ENCODE data around the gene CPNE5. TPM values are rescaled to one million over a fixed set of nuclear protein-coding genes. Genes with fewer than 3 reads are reported as not detected.

Gene CPNE5
- total and polyA plus RNA-seq, 2 of the 4 experiments (the other 2 are of a cell fraction) = 0.07 TPM; not detected in 1

GRCh38 chr6:36794713-36795065 is 44.6 kb downstream of the CPNE5 start:
- H3K4me3 ChIP-seq (ENCODE audit: insufficient read depth, low read depth, low read length) = no peak overlapping the region
- H4K20me1 ChIP-seq (ENCODE audit: insufficient read depth, low read length) = no peaks in the 10 kb centered on the region
- no peak overlapping the region for H3K23ac ChIP-seq (ENCODE audit: low read depth, low read length)
- in situ Hi-C loops (cut with MboI; ENCODE audit: low sequenced_read_pairs) = no loop called here
- POLR2A ChIA-PET (ENCODE audit: unreplicated experiment) = no interaction called here
- H2AFZ ChIP-seq (replicated peaks; ENCODE audit: low read length, poor library complexity) = no peak overlapping the region
- 70% methylated on average over 2 of the region's 5 CpGs; no CpG with 5 or more reads in 1 of the 2 experiments for WGBS, 2 experiments (ENCODE audit: extremely low coverage in 2 of 2, insufficient read length in 1 of 2)
- no peaks in the 10 kb centered on the region for H3K36me3 ChIP-seq (ENCODE audit: control insufficient read depth, insufficient read depth, low read length)
- no peak overlapping the region for H4K91ac ChIP-seq (ENCODE audit: insufficient read depth, low read depth, low read length)
- no peak overlapping the region for H4K8ac ChIP-seq (ENCODE audit: low read depth in 2 of 2, low read length in 2 of 2)
- H2AK5ac ChIP-seq (ENCODE audit: low read depth, low read length) = no peak overlapping the region
- H2BK15ac ChIP-seq (ENCODE audit: low read depth, low read length) = no peak overlapping the region
- peaks cover 55% of the 10 kb centered on the region for H3K27me3 ChIP-seq (ENCODE audit: control insufficient read depth, insufficient read depth, low read length)
- no peaks in the 10 kb centered on the region for H3K9me3 ChIP-seq (ENCODE audit: control insufficient read depth, insufficient read depth, low read length)
- no peak overlapping the region for H3K4ac ChIP-seq (ENCODE audit: low read depth, low read length)
- BruUV-seq (replicated peaks) = no TSS peak
- H3K4me1 ChIP-seq (ENCODE audit: control insufficient read depth, insufficient read depth, low read length) = no peaks in the 10 kb centered on the region
- TF ChIP-seq CEBPB (IDR thresholded peaks at IDR 0.05; ENCODE audit: low read depth, low read length) = no peak
- no peak for TF ChIP-seq RAD21 (IDR thresholded peaks at IDR 0.05; ENCODE audit: low read length)
- TF ChIP-seq NFE2L2 (IDR thresholded peaks at IDR 0.05; ENCODE audit: low read depth, low read length) = no peak
- no peak for TF ChIP-seq POLR2A (IDR thresholded peaks at IDR 0.05; ENCODE audit: low read depth, low read length)
- no peak for TF ChIP-seq SMC3 (IDR thresholded peaks at IDR 0.05; ENCODE audit: low read depth, low read length)
- TF ChIP-seq MAFK (IDR thresholded peaks at IDR 0.05; ENCODE audit: low read depth, low read length) = no peak
- no peak for TF ChIP-seq MXI1 (IDR thresholded peaks at IDR 0.05; ENCODE audit: borderline replicate concordance, low read depth, low read length)
- no peak for TF ChIP-seq RFX5 (IDR thresholded peaks at IDR 0.05; ENCODE audit: low read depth, low read length)
- no peak for TF ChIP-seq ELK1 (IDR thresholded peaks at IDR 0.05; ENCODE audit: borderline replicate concordance, low read depth, low read length)
- no peak for TF ChIP-seq FOS (IDR thresholded peaks at IDR 0.05; ENCODE audit: low read depth, low read length)
- no peak for TF ChIP-seq CTCF (conservative IDR thresholded peaks at IDR 0.05; ENCODE audit: low read depth, low read length)
- TF ChIP-seq USF2 (IDR thresholded peaks at IDR 0.05; ENCODE audit: low read depth, low read length) = no peak
- TF ChIP-seq BHLHE40 (IDR thresholded peaks at IDR 0.05; ENCODE audit: low read depth, low read length) = no peak
- no peak for TF ChIP-seq RCOR1 (IDR thresholded peaks at IDR 0.05; ENCODE audit: insufficient replicate concordance, low read length)
- TF ChIP-seq CHD1 (IDR thresholded peaks at IDR 0.05; ENCODE audit: low read depth, low read length) = no peak
- dilution Hi-C loops (cut with HindIII; ENCODE audit: low sequenced_read_pairs, unreplicated experiment) = no loop called here
- H3K4me2 ChIP-seq (ENCODE audit: low read depth, low read length) = no peak overlapping the region
- H2BK5ac ChIP-seq (ENCODE audit: low read depth, low read length, poor library complexity, severe bottlenecking) = no peak overlapping the region
- ATAC-seq (ENCODE audit: low read depth) (no peak), DNase-seq (no peak)
- no peak overlapping the region for H2BK120ac ChIP-seq (ENCODE audit: low read depth, low read length)
- no peak overlapping the region for H4K5ac ChIP-seq (ENCODE audit: low read depth, low read length)
- H2AK9ac ChIP-seq (replicated peaks; ENCODE audit: low read depth, low read length, poor library complexity) = peak overlapping the region; percentile 23
- H3K14ac ChIP-seq (replicated peaks; ENCODE audit: low read depth, low read length) = no peak overlapping the region
- no peak overlapping the region for H3K27ac ChIP-seq (ENCODE audit: insufficient read depth, low read length)
- no peak overlapping the region for H3K56ac ChIP-seq (ENCODE audit: extremely low read depth, insufficient read depth, low read length)
- no peaks in the 10 kb centered on the region for H3K9me1 ChIP-seq (ENCODE audit: insufficient read depth, low read length)
- intact Hi-C loops (cut with micrococcal nuclease) = loop anchor here (5.0 kb wide), 1 partner anchor 43 kb away; the partner anchor contains the start of gene CPNE5
- no peak overlapping the region for H2BK20ac ChIP-seq (ENCODE audit: low read depth, low read length)
- H3K79me1 ChIP-seq (ENCODE audit: low read depth in 1 of 2, low read length in 2 of 2) = no peaks in the 10 kb centered on the region
- H3K9ac ChIP-seq (ENCODE audit: low read depth, low read length) = no peak overlapping the region
- no peak overlapping the region for H3K18ac ChIP-seq (ENCODE audit: low read depth, low read length)
- CTCF ChIA-PET = no interaction called here
